Osteocyte (in vitro differentiated cells): ENCODE measurements around the gene ASTN2. TPM values are rescaled to one million over a fixed set of nuclear protein-coding genes. Genes with fewer than 3 reads are reported as not detected.
"Not testable (repeated sequence)": the region's sequence is repeated elsewhere in the genome, so short reads cannot be mapped to it uniquely, and the experiment has no call there.

Experiments
- DNase-seq: peaks from one replicate; pipeline ENCODE4 v3.0.0; 2021; ENCODE audit warnings: mixed read lengths; ENCODE audit not compliant: unreplicated experiment; ENCODE audit errors: extremely low spot score
- H3K27ac Mint-ChIP-seq: one replicate; pipeline ENCODE4 v1.8.0; 2021; ENCODE audit warnings: mild to moderate bottlenecking, mixed read lengths; ENCODE audit not compliant: unreplicated experiment
- H3K27me3 Mint-ChIP-seq: one replicate; pipeline ENCODE4 v1.8.0; 2021; ENCODE audit warnings: mixed read lengths; ENCODE audit not compliant: unreplicated experiment
- H3K36me3 Mint-ChIP-seq: one replicate; pipeline ENCODE4 v1.8.0; 2021; ENCODE audit warnings: mixed read lengths; ENCODE audit not compliant: unreplicated experiment
- H3K4me1 Mint-ChIP-seq: one replicate; pipeline ENCODE4 v1.8.0; 2021; ENCODE audit warnings: mixed read lengths; ENCODE audit not compliant: unreplicated experiment
- H3K4me3 Mint-ChIP-seq: one replicate; pipeline ENCODE4 v1.8.0; 2021; ENCODE audit warnings: mild to moderate bottlenecking, moderate library complexity, mixed read lengths; ENCODE audit not compliant: unreplicated experiment
- H3K9me3 Mint-ChIP-seq: one replicate; pipeline ENCODE4 v1.8.0; 2021; ENCODE audit warnings: mixed read lengths; ENCODE audit not compliant: unreplicated experiment
- CTCF ChIP-seq: fragments of 200-600 bp; sonication (generic); IDR thresholded peaks from 2 replicates; pipeline ENCODE4 v1.5.0; 2021; ENCODE audit warnings: antibody characterized with exemption, mild to moderate bottlenecking, moderate library complexity
- total RNA-seq: library from RNA; stranded (reverse); gene quantifications from 2 replicates; pipeline ENCODE4 v1.2.1, GENCODE V29; 2021

The ASTN2 gene
- total RNA-seq, 1 donor from 2014 or later, result 2.3 TPM

- TF ChIP-seq CTCF, result no peak
- Mint-ChIP-seq H3K36me3 (no peaks in the 10 kb centered on the region), H3K9me3 (peaks cover 5% of the 10 kb centered on the region), H3K27me3 (no peaks in the 10 kb centered on the region), H3K27ac (no peak overlapping the region), H3K4me1 (no peaks in the 10 kb centered on the region), H3K4me3 (no peak overlapping the region)
- no peak for DNase-seq
Observed at GRCh38 chr9:116895961-116896360, 518.9 kb downstream of the ASTN2 start.

GRCh38 chr9:116891424-116891823 is 523.4 kb downstream of the ASTN2 start:
- H3K9me3 Mint-ChIP-seq, result no peaks in the 10 kb centered on the region
- peaks cover 7% of the 10 kb centered on the region for H3K27me3 Mint-ChIP-seq
- H3K36me3 Mint-ChIP-seq, result no peaks in the 10 kb centered on the region
- H3K4me1 Mint-ChIP-seq, result no peaks in the 10 kb centered on the region
- no peak for TF ChIP-seq CTCF
- no peak overlapping the region for H3K27ac Mint-ChIP-seq
- DNase-seq, result no peak
- no peak overlapping the region for H3K4me3 Mint-ChIP-seq

- H3K4me3 Mint-ChIP-seq, DNase-seq, H3K27ac Mint-ChIP-seq, H3K4me1 Mint-ChIP-seq, H3K9me3 Mint-ChIP-seq, H3K27me3 Mint-ChIP-seq, H3K36me3 Mint-ChIP-seq: not testable (repeated sequence)
Observed at GRCh38 chr9:116888476-116888875, 526.4 kb downstream of the ASTN2 start.

GRCh38 chr9:116888066-116888465 is 526.8 kb downstream of the ASTN2 start:
- Mint-ChIP-seq H3K27ac (no peak overlapping the region), H3K4me1 (no peaks in the 10 kb centered on the region), H3K9me3 (no peaks in the 10 kb centered on the region), H3K27me3 (peaks cover 7% of the 10 kb centered on the region), H3K36me3 (no peaks in the 10 kb centered on the region), H3K4me3 (no peak overlapping the region)
- TF ChIP-seq CTCF, result no peak
- no peak for DNase-seq

- no peak for TF ChIP-seq CTCF
- no peaks in the 10 kb centered on the region for H3K27me3 Mint-ChIP-seq
- no peaks in the 10 kb centered on the region for H3K9me3 Mint-ChIP-seq
- no peaks in the 10 kb centered on the region for H3K36me3 Mint-ChIP-seq
- H3K27ac Mint-ChIP-seq, result no peak overlapping the region
- no peak for DNase-seq
- H3K4me1 Mint-ChIP-seq, result no peaks in the 10 kb centered on the region
- H3K4me3 Mint-ChIP-seq, result no peak overlapping the region
Observed at GRCh38 chr9:116883676-116884075, 531.2 kb downstream of the ASTN2 start.

GRCh38 chr9:116877072-116877471 is 537.8 kb downstream of the ASTN2 start:
- Mint-ChIP-seq H3K36me3 (no peaks in the 10 kb centered on the region), H3K4me3 (no peak overlapping the region), H3K27ac (no peak overlapping the region), H3K4me1 (no peaks in the 10 kb centered on the region), H3K27me3 (peaks cover 2% of the 10 kb centered on the region), H3K9me3 (peaks cover 13% of the 10 kb centered on the region)
- no peak for DNase-seq
- TF ChIP-seq CTCF, result no peak
